HL-60/S4 (cell line): ENCODE results near the gene VSTM2L.

Experiments used
- in situ Hi-C: fragments of 300-500 bp; cut with MboI; formaldehyde crosslinking; loops from 2 replicates; pipeline ENCODE4 v1.14.3; 2022; ENCODE audit warnings: low sequenced_read_pairs

Gene VSTM2L

DNA sequence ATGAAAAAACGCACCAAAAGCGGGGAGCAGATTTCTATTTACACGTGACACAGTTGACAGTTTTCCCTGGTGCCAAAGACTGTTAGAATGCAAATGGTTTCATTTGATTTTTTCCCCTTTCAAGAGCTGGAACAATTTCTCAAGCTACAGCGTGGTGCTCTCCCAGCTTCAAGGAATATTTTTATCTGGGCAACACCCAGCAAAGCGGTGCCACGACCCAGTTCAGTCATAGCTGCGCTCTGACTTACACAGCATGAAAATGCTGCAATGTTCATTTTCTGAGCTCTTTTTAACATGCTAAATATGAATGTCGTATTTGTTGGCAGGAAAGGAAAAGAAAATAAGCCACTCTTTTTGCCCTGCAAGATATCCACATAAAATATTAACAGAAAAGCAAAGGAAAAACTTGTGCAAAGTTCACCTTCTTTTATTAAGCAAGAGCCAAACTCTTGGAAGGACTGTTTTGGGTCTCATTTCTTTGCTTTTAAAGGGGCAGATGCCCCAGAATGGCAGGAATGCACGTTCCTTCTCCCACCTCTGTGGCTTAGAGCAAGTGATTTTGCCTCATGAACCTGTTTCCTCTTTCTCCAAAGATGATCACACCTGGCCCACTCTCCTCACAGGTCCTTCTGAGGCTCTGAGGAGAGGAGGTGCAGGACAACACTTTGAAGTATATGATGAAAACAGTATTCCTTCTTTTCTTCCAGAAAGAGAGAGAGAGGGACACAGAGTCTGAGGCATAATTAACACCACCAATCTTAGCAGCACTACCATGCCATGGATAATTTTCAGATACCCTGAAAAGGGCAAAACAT, 83.3 kb downstream of the VSTM2L start:
- in situ Hi-C loops: no loop called here

DNA sequence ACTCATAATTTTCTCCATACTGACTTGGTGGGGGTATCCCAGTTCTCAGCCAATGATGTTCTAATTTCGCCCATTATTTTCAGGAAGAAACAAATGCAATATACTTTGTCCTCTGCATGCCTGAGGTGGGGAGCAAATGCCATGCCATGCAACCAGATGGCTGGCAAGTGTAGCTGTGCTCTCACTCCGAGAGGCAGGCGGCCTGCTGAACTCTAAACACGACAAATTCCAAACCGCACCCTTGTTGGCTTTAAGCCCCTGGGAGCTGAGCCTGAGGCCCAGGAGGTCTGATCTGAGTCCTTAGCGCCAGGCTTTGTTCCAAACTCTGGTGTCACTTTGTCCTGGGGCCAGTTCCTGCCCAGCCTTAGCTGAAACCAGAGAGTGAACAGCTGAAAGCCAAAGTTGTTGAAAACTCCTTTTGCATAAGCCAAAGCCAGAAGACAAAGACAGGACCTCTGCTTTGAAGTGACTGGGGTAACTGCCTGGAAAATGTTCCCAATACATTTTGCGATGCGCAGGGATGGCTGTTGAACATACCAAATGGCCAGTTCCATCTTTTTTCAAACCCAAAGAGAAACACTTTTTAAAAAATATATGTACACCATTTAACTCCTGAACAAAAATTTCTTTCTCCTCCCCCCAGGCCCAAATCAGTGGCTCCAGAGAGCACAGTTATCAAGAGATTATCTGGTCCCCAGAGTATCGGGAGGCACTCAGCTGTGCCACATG, 84.1 kb downstream of the VSTM2L start:
- in situ Hi-C loops: no loop called here

GRCh38 chr20:37987602-37988290, 84.8 kb downstream of the VSTM2L start:
- in situ Hi-C loops: no loop called here

GRCh38 chr20:37988306-37988954, 85.5 kb downstream of the VSTM2L start:
- in situ Hi-C loops: no loop called here

- in situ Hi-C loops: no loop called here
Measured at GRCh38 chr20:37989601-37990295, 86.8 kb downstream of the VSTM2L start.

- in situ Hi-C loops: no loop called here
Measured at GRCh38 chr20:37990571-37991151, 87.7 kb downstream of the VSTM2L start.

DNA sequence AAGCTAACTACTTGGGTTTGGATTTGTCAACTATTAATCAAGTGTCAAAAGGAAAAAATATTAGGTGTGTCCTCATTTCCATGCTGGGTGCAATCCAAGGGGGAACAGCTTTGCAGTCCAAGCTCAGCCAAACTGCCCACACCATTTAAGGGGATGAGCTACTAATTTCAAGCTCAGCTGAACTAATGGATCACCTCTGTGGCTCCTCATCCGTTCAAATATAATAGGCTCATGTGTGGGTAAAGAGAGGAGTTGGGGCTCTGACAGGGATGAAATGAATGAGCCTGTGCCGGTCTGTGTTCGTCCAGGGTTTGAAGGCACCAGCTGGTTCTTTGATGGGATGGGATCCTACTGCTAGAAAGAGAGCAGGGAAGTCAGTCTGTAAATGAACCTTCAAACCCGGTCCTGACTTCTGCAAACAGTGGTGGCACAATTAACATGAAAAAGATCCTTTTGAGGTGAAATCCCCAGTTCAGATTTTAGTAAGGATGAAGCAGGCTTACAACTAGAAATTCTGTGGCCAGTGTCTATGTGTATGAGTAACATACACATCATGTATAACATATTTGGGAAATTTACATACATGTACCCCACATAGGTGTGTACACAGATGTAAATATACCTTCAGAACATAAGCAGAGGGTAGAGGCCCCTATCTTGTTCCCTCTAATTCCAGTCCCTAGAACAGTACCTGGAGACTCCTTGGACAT, 88.4 kb downstream of the VSTM2L start:
- in situ Hi-C loops: no loop called here

DNA sequence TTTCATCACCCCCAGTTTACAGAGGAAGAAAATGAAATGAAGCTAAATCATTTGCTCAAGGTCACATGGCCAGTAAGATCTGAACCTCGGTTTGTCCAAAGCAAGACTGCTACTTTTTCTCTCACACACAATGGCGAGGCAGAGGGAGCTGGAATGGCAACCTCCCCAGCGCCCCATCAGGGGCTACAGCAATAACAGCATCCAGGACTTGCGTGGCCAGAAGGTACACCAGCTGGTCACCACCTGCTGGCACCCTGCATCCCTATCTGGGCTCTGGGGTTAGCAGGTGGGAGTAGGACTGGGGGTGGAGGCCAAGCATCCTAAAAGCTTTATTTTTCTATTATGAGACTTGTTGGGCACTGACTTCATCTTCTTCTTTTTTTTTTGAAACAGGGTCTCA, 89.0 kb downstream of the VSTM2L start:
- in situ Hi-C loops: no loop called here

DNA sequence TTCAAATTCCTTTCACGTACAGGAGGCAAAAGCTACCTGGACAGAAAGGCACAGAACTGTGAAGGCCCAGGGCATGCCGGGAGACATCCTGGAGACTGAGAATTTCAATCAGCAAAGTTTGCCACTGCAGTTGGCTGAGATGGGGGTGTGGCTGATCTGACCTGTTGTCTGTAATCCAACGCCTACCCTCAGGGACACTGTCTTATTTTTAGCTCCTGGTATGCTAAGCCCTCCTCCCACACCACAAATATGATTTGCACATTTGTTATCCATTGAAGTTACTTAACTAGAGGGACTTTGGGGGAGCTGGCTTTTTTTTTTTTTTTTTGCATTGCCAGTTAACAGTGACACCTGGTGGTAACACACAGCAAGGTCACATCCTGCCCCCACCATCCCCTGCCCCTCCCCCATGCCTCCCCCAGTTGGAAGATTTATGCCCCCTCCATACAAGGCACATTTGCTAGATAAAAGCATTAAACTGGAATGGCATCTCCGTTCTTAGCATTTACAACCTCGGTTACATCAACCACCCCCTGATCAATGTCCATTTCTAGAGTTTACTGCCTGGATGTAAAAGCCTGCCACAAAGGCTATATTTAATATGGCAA, 90.0 kb downstream of the VSTM2L start:
- in situ Hi-C loops: no loop called here

DNA sequence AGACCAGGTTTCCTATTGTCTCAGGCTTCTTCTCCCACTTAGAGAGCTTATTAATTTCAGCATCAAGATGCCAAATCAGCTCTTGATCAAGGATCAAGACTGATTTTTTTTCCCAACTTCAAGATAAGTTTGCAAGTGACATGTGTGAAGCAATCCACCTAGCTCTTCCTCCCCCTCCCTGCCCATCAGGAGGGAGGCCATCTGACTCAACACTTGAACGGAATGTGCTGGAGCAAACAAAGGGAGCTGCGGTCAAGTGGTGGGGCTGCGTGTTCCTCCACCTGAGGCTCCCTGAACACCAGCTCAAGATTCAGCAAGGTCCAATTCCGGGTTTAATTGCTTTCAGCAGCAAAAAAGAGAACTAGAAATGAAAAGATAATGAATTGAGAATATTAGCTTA, 91.6 kb downstream of the VSTM2L start:
- in situ Hi-C loops: no loop called here
